Measurements from ENCODE around the gene CACUL1.

DNA sequence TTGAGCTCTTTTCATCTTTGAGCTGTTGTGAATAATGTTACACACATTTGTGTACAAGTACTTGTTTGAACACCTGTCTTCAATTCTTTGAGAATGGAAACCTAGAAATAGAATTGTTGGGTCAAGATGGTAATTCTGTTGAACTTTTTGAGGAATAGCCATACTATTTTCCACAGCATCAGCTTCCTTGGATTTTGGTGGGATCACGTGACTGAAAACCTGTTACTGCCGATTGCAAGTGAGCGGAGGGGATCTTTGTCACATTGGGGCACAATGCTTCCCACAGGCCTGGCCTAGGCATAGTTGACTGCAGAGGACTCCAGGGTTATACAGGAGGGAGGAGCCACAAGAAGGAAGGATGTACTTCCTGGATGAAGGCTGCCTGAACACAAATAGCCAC, 21.3 kb upstream of the CACUL1 start:
- no peak for TF ChIP-seq POLR2A (IDR thresholded peaks at IDR 0.05; ENCODE audit: low read length)
- TF ChIP-seq GATA1 (IDR thresholded peaks at IDR 0.05; ENCODE audit: low read depth, low read length), result no peak

All from erythroblast (primary cell).